ENCODE measurements around the gene HS6ST3.

HS6ST3 gene

GRCh38 chr13:96308568-96308967 lies 218.7 kb downstream of the HS6ST3 start:
- DNase-seq (ENCODE audit: low spot score) = no peak

- no peak for DNase-seq (ENCODE audit: low spot score)
Observed at GRCh38 chr13:96314974-96315373, 225.1 kb downstream of the HS6ST3 start.

- DNase-seq (ENCODE audit: low spot score) = no peak
Observed at GRCh38 chr13:96338030-96338429, 248.1 kb downstream of the HS6ST3 start.

GRCh38 chr13:96342286-96342685 lies 252.4 kb downstream of the HS6ST3 start:
- DNase-seq (ENCODE audit: low spot score) = no peak

- DNase-seq (ENCODE audit: low spot score) = no peak
Observed at GRCh38 chr13:96342852-96343465, 253.1 kb downstream of the HS6ST3 start.

GRCh38 chr13:96346921-96347320 lies 257.0 kb downstream of the HS6ST3 start:
- no peak for DNase-seq (ENCODE audit: low spot score)

- no peak for DNase-seq (ENCODE audit: low spot score)
Observed at GRCh38 chr13:96373597-96373996, 283.7 kb downstream of the HS6ST3 start.

- no peak for DNase-seq (ENCODE audit: low spot score)
Observed at GRCh38 chr13:96377835-96378234, 287.9 kb downstream of the HS6ST3 start.

GRCh38 chr13:96379967-96380366 lies 290.1 kb downstream of the HS6ST3 start:
- DNase-seq (ENCODE audit: low spot score) = no peak

- DNase-seq (ENCODE audit: low spot score) = no peak
Observed at GRCh38 chr13:96381681-96382080, 291.8 kb downstream of the HS6ST3 start.

- no peak for DNase-seq (ENCODE audit: low spot score)
Observed at GRCh38 chr13:96388598-96388997, 298.7 kb downstream of the HS6ST3 start.

- no peak for DNase-seq (ENCODE audit: low spot score)
Observed at GRCh38 chr13:96391606-96392005, 301.7 kb downstream of the HS6ST3 start.

- no peak for DNase-seq (ENCODE audit: low spot score)
Observed at GRCh38 chr13:96397807-96398206, 307.9 kb downstream of the HS6ST3 start.

- no peak for DNase-seq (ENCODE audit: low spot score)
Observed at GRCh38 chr13:96398486-96398885, 308.6 kb downstream of the HS6ST3 start.

GRCh38 chr13:96403241-96403640 lies 313.3 kb downstream of the HS6ST3 start:
- no peak for DNase-seq (ENCODE audit: low spot score)

- DNase-seq (ENCODE audit: low spot score) = no peak
Observed at GRCh38 chr13:96403651-96404050, 313.7 kb downstream of the HS6ST3 start.

GRCh38 chr13:96415831-96416385 lies 326.0 kb downstream of the HS6ST3 start:
- DNase-seq (ENCODE audit: low spot score) = no peak

GRCh38 chr13:96417939-96418685 lies 328.2 kb downstream of the HS6ST3 start:
- no peak for DNase-seq (ENCODE audit: low spot score)

GRCh38 chr13:96421314-96421713 lies 331.4 kb downstream of the HS6ST3 start:
- DNase-seq (ENCODE audit: low spot score) = no peak

GRCh38 chr13:96422002-96422401 lies 332.1 kb downstream of the HS6ST3 start:
- no peak for DNase-seq (ENCODE audit: low spot score)

- no peak for DNase-seq (ENCODE audit: low spot score)
Observed at GRCh38 chr13:96426167-96426566, 336.3 kb downstream of the HS6ST3 start.

GRCh38 chr13:96428911-96429310 lies 339.0 kb downstream of the HS6ST3 start:
- no peak for DNase-seq (ENCODE audit: low spot score)

- DNase-seq (ENCODE audit: low spot score) = no peak
Observed at GRCh38 chr13:96431044-96431581, 341.2 kb downstream of the HS6ST3 start.

Data from AG08396 (cell line).